OCI-LY3 (cell line): ENCODE measurements around the gene NUMA1.

Source experiments
- CTCF ChIP-seq: fragments of 200-600, 300-600 bp; sonication (generic); IDR thresholded peaks from 2 replicates; pipeline ENCODE4 v1.5.1; 2014; ENCODE audit warnings: antibody characterized with exemption, low read length, low read depth
- EZH2phosphoT487 ChIP-seq: fragments of 200-600 bp; shearing (Covaris generic); IDR thresholded peaks from 2 replicates; pipeline ENCODE4 v1.6.1; 2018; ENCODE audit warnings: antibody characterized with exemption, mixed run types, low read depth

GRCh38 chr11:71971680-71972079 lies 108.7 kb downstream of the NUMA1 start:
- TF ChIP-seq CTCF (no peak), EZH2phosphoT487 (no peak)
